NB4 (cell line): ENCODE measurements around the gene FARP1.

ENCODE experiments used
- POLR2A ChIP-seq: IDR thresholded peaks from 2 replicates; pipeline ENCODE4 v1.6.1; 2011; ENCODE audit warnings: mild to moderate bottlenecking; ENCODE audit not compliant: insufficient read length; ENCODE audit errors: extremely low read depth
- TF ChIP-seq, protein P1 (sequence below): IDR thresholded peaks from one replicate; pipeline ENCODE4 v1.5.1; 2012; ENCODE audit warnings: low read depth, low read length

DNA sequence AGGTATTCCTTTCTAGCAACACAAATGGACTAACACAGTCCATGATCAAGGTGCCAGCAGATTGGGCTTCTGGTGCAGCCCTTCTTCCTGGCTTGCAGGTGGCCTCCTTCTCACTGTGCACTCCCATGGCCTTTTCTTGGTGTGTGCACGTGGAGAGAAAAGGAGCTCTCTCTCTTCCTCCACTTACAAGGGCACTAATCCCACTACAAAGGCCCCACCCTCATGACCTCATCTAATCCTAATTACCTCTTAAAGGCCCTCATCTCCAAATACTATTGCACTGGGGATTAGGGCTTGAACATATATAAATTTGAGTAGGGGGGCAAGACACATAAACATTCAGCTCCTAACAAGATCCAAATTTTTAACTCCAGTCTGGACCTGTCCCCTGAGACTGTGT, 19.7 kb upstream of the FARP1 start:
- TF ChIP-seq POLR2A: no peak
- TF ChIP-seq, protein P1, sequence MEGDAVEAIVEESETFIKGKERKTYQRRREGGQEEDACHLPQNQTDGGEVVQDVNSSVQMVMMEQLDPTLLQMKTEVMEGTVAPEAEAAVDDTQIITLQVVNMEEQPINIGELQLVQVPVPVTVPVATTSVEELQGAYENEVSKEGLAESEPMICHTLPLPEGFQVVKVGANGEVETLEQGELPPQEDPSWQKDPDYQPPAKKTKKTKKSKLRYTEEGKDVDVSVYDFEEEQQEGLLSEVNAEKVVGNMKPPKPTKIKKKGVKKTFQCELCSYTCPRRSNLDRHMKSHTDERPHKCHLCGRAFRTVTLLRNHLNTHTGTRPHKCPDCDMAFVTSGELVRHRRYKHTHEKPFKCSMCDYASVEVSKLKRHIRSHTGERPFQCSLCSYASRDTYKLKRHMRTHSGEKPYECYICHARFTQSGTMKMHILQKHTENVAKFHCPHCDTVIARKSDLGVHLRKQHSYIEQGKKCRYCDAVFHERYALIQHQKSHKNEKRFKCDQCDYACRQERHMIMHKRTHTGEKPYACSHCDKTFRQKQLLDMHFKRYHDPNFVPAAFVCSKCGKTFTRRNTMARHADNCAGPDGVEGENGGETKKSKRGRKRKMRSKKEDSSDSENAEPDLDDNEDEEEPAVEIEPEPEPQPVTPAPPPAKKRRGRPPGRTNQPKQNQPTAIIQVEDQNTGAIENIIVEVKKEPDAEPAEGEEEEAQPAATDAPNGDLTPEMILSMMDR: no peak
